ENCODE results near the gene PARS2. TPM values are rescaled to one million over a fixed set of nuclear protein-coding genes. Genes with fewer than 3 reads are reported as not detected.

Gene PARS2
- 4.0 TPM for total RNA-seq
- long read RNA-seq, transcript PARS2-201 (2 exons, 2,347 nt): major isoform, 10 of 10 reads
- long read RNA-seq, partial matches to known transcripts: 0 of 10 reads
- long read RNA-seq, other reads (novel, unspliced or antisense): 0 of 10 reads

DNA sequence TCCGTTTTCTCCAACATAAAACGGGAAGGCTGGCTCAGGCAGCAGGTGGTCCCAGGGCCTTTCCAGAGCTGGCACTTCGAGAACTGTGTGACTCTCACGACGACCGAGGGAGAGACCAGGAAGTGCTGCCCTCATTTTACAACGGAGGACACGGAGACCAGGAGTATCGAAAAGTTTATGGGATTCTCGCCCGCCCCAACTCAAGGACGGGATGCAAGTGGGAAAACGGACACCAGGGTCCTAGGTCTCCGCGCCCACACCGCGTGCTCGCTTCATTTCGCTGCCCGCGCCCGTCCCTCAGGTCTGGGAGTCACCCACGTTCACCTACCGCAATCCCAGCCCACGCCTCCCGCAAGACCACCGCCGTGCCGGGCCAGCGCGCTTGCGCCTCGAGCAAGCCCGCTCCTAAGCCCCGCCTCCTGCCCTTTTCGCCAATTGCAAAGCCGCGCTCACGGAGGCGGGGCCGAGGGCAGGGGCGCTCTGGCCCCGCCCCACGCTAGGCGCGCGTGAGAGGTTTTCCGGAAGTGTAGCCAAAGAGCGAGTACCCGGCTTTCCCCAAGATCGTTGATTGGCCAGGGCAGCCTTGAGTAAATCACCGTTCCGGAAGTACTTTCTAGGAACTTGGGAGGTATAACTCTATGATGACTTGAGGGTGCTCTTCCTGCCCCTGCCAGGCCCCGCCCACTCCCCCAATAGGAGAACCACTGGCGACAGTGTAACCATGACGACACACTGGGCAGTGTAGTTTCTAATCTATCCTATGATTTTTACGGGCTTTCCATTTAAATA, at the start of gene PARS2:
Gene PARS2, minus strand, starts transcription at position 391 of the 789 bp plus-strand sequence. CDS start 5,362 bp downstream, outside the sequence.
- ATAC-seq (peak; percentile 98), DNase-seq (peak; percentile 98)
- intact Hi-C loops (cut with micrococcal nuclease): no loop called here

DNA sequence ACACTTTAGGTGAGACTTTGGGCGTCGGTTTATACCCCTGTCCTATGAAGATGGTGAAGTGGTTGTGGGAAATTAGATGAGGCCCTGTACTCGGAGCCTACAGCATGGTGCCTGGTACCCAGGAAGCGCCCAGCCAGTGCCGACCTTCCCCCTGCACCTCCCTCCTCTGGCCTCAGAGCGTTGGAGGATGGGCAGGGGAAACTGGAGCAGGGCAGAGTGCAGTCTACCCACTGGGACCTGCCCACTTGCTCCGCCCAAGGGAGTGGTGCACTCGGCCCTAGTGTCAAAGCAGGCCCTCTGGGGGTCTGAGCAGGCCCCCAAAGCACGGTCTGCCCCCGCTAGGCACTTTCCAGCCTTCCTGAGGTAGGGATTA, 49.8 kb upstream of the PARS2 start:
- DNase-seq: no peak
- ATAC-seq: no peak
- intact Hi-C loops (cut with micrococcal nuclease): no loop called here

DNA sequence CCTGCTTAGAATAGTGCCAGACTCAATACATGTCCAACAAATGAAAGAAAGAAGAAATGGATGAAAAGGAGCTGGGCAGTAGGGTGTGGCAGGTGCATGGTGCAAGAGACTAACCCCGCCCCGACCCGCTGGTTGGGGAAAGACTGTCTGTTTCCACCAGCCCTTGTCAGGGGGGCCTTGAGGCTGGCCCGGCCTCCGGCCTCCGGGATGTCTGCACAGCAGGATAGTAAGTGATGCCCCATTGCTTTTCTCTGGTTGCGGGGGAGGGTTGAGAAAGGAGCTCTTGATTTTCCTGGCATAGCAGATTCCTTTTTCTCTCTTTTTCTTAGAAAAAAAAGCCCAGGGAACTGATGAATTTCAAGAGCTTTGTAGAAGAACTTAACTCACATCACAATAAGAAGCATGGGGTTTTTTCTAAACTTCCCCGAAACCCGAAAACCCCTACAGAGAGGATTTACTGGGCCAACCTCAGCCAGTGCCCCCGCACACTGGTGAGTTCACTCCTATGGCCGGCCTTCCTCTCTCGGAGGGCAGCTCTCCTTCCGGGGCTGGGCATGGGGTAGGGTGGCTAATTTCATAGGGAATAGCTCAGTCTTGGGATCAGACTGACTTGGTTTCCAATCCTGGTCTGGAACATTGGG, 49.3 kb upstream of the PARS2 start:
- DNase-seq (no peak), ATAC-seq (no peak)
- intact Hi-C loops (cut with micrococcal nuclease): no loop called here

DNA sequence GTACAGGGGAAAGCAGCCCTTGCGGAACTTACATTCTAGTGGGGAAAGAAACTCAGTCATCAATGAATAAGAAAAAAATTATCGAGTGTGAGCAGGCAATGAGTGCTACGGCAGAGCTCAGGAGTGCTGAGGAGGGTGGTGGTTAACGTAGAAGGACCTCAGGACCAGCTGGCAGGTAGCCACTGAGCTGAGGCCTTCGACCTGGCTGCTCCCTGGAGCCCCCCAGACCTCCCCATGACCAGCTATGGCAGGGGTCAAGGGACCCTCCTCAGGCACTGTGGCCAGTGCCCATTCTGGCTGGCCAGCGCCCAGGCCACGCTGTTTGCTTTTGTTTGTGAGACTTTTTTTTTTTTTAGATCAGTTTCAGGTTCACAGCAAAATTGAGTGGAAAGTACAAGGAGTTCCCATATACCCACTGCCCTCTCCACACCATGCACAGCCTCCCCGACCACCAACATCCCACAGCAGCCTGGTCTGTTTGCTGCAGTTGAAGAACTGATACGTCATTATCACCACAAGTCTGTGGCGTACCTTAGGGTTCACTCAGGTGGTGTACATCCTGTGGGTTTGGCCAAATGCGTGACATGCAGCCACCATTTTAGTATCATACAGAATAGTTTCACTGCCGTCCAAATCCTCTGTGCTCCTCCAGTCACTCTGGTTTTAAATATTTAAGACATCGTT, 48.6 kb upstream of the PARS2 start:
- intact Hi-C loops (cut with micrococcal nuclease): no loop called here
- DNase-seq (no peak), ATAC-seq (no peak)

DNA sequence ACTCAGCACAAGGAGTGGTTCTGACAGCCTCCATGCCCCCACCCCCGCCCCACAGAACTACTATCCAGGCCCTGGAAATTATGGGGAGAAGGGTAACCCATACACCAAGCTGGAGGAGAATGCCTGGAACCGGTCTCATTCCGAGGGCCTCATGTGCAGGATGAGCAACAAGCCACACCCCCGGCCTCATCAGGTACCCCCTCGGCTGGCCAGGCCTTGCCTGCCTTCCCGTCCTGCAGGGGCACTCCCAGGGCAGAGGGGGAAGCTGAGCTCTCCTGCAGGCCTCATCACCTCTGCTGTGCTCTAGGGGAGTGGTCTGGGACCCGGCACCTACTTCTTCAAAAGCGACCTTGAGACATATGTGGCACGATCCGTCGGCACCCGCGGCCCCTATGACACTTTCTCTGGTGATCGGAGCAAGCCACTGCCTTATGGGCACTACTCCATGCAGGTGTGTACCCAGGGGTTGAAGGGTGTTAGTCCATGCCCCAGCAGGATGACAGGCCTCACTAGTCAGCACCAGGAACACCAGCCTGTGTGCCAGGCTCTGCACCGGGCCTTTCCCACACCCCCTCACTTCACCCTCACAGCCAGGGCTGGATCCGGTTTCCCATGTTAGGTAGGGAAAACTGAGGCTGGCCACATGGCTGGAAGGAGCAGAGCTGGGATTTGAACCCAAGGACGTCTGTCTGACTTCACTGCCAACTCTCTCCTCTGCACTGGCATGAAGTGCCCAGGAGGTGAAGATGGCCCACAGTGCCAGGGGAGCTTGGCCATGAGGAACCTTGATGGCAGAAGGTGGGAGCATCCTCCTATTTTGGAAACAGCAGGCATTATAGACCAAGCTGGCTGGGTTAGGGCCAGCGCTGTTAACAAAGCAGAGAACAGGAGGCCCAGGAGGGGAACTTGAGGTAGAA, 47.7 kb upstream of the PARS2 start:
- intact Hi-C loops (cut with micrococcal nuclease): no loop called here
- no peak for ATAC-seq
- DNase-seq: no peak

DNA sequence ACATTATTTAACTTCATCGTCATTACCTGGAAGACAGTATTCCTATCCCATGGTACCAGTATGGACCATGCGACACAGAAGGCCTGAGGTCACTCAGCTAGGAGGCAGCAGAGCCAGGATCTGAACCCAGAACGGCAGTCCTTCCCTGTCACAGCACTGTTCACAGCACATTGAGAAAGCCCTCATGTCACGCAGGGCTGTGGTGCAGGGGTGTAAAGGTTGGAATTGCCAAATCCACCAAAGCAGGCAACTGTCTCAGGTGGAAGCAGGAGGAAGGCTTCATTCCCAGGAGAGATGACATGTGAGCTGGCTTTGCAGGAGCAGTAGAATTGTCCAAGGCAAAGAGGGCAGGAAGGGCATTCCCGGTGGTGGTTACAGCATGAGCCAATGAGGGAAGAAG, 46.7 kb upstream of the PARS2 start:
- DNase-seq: no peak
- intact Hi-C loops (cut with micrococcal nuclease): no loop called here

DNA sequence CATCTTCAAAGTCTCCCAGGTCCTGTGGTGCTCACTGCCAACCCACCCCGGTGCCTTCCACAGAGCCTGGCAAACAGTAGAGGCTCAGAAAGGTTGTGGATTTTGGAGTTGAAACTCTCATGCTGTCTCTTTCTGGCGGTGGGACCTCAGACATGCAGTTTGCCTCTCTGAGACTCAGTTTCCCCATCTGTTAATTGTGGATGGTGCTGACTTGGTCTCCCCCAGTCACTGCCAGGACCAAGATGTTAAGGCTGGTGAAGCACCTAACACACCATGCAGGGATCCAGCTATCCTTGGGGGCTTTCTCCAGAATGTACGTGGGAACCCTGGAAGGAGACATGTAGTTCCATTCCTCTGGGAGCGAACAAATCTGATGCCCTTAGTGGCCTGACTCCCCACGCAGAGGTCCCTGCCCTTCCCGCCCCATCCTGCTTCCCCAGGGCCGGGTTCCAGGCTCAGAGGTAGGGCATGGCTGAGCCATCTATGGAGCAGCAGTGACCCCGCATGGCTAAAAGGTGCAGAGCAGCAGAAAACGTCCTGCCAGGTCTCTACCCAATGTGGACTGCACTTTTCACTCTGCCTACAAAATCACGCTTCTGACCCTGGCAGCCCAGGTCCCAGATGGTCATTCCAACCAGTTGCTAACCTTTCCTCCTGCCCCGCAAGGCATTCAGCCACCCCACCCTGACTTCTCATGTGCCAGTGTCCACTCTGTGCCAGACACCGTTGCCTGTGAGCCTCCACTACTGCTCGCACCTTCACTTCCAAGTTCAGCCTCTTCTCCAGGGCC, 46.0 kb upstream of the PARS2 start:
- DNase-seq: peak; percentile 73
- intact Hi-C loops (cut with micrococcal nuclease): no loop called here
- ATAC-seq: peak; percentile 91

More for the DNA sequence above, 46.7 kb upstream of the PARS2 start:
- ATAC-seq: no peak

DNA sequence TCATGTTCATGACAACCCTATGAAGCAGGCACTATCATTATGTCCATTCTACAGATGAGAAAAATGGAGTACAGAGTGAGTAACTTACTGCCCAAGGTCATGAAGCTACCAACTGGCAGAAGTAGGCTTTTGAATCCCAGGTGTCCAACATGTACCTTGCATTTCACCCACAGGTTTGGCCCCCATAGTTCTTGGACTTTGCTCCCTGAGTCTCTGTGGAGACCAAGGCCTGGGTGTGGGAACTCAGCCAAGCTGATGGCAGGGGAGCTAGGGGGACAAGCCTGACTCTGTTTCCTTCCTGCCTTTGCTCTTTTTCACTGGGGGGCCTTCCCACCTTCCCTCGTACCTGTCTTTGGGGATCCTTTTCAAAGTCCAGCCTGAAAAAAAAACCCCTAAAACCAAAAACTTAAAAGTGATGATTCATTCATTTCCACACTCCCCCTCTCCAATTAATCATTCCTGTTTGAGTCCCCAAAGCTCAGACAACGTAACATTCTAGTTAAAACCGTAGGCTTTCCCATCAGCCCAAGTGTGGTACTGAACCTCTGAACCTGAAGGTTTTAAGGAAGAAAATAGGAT, 45.3 kb upstream of the PARS2 start:
- DNase-seq (no peak), ATAC-seq (no peak)
- intact Hi-C loops (cut with micrococcal nuclease): no loop called here

DNA sequence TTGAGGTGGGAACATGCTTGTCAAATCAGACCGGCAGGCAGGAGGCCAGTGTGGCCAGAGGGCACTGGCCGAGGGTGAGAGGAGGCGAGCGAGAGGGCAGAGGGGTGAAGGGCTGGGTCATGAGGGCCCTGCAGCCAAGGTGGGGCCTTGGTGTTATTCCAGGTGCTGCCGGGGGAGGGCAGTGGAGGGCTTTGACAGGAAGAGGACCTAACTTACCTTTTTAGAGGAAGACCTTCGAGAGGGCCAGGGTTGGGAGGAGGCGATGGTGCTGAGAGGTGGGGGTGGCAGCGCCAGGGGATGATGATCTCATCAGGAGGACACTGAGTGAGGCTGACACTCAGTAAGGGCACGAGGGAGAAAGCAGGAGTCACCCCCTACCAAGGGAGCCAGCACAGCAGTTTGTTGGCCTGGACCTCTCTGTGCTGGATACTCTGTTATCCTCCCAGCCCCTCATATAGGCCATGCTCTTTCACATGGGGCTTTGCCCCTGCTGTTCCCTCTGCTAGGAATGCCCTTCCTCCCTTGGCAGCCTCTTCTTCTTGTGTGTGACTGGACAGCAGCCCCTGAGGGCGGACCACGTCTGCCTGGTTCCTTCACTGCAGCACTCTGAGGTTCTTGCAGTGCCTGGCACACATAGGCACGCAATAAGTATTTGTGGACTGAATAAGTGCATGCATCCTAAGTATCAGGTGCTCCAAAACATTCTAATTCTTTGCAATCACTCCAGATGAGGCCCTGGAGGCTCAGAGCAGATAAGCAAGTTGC, 44.3 kb upstream of the PARS2 start:
- intact Hi-C loops (cut with micrococcal nuclease): no loop called here

DNA sequence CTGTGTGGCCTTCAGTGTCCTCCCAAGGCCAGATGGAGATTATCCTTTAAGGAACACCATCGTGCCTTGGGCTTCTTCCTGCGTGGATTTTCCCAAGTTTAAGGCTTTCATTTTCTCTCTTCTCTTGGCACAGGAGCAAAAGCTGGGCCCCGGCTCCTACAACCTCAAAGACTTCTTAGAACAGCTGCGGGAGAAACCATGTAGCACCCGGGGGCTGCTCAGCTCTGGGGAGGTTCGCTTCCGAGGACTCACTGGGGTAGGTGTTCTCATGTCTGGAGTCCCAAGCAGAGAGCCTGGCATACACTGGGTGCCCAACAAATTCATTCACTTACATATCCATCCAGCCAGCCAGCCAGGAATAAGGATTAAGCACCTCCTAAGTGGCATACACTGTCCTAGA, 43.4 kb upstream of the PARS2 start:
- intact Hi-C loops (cut with micrococcal nuclease): no loop called here
- DNase-seq: no peak
- no peak for ATAC-seq

More for the DNA sequence above, 44.3 kb upstream of the PARS2 start:
- ATAC-seq: no peak
- no peak for DNase-seq

DNA sequence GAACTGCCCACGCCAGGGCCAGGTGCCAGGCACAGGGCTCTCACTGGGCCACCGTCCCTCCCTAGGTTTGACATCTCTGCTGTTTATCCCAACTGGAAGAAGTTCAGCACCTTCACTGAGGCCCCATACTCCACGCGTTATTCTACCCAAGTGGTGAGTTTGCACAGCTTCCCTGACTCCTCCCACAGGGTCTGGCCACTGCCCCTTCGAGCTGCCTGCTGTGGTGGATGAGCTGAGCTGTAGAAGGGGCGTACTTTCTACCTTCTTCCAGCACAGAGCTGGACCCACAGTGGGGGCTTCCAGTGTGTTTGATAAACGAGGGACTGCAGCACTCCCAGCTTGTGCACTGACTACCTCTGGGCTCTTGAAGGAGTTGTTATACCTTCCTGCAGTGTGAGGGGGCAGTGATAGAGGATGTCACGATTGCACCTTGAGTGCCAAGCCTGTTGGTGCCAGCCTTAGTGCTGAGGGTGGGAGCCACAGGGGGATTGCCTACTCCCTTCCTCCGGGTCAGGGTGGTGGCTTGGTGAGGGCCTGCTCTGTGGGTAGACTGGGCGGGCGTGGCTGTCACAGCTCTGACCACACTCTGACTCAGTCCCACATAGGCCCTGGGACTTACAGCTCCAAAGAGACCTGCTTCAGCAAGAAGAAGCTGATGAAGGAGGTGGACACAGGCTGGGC, 42.7 kb upstream of the PARS2 start:
- no peak for DNase-seq
- intact Hi-C loops (cut with micrococcal nuclease): no loop called here
- ATAC-seq: no peak

DNA sequence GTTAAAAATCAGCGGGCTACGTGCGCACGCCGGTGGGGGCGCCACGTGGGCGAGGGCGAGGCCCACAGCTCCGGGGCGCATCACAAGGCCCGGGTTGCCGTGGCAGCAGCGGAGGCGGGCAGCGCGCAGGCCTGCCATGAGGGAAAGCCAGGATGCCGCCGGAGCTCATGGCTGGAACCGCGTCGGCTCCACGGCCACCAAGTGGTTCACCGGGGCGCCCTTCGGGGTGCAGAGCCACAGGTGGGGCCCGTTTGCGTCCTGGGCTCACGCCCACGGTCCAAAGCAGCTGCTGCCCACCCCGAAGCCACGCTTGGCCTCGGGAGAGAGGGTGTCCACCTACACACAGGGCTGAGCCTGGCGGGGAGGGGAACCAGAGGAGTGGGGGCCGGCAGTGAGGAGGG, 41.7 kb upstream of the PARS2 start:
- no peak for ATAC-seq
- DNase-seq: no peak
- intact Hi-C loops (cut with micrococcal nuclease): no loop called here

DNA sequence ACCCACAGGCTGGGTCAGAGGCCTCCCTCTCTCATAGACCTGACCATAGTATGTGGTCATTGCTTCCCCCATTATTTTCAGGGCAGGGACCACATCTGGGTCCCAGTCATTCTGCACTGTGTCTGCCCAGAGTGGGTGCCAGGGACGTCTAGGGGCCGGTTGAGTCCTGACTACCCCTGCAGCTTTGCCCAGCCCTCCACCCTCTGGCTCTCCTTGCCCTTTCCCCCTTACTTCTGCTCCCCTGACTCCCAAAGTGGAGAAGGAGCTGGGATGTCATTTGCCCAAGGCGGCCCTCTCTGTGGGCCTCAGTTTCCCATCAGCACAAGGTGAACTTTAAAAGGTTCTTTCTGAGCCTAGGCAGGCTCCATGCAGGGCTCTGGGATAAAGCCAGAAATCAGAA, 41.1 kb upstream of the PARS2 start:
- DNase-seq: no peak
- intact Hi-C loops (cut with micrococcal nuclease): no loop called here
- ATAC-seq: no peak

DNA sequence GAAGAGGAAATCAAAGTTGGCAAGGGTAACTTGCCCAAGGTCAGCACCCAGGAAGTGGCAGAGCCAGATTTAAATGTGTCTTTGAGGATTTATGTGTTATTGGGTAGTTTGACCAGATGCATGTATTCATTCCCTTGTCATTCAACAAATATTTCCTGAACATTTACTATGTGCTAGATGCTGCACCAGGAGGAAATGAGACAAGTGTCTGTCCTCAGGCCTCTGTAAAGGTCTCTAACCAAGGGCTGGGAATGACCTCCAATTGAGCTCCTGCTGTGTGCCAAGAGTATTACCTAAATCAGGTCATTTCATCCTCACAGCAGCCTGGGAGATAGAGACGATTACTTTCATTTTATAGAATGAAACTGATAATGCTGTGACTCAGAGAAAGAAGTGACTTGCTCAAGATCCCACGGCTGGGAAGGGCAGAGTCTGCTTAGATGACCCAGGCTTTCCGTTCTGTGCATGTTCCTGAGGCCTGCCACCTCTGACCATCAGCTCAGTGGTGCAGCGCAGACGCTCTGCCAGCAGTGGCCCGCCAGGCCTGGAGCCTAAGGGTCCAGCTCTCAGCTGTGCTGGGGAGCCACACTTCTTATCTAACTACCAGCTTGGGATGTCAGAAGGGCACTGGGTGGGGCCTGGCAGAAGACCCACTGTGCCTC, 40.3 kb upstream of the PARS2 start:
- intact Hi-C loops (cut with micrococcal nuclease): no loop called here
- DNase-seq (no peak), ATAC-seq (no peak)

DNA sequence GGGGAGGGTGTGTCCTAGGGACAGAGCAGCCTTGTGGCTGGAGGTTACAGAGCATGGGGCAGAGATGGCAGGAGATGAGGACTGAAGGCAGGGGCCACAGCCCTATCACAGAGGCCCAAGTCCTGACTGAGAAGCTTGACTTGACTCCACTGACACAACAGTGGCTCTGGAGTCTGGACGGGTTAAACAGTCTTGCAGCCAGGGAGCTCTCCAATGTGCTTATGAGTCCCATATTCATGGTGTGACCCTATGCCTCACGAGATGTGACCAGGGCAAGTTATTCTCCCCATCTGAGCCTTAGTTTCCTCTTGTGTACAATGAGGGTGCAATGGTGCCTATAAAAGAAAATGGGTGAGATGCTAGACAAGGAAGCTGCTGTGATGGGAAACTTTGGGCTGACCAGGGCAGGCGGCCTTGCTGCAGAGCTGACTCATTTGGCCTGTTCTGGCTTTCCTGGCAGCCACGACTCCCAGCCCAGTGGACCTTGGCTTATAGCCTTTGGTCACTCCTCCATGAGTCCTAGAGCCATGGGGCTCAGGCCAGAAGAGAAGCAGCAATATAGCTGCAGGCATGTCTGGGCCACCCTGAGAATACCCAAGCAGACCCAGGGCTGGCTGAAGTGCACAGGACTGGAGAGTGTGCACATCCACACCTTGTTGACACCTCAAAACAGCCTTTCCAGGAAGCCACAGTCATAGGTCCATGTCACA, 39.6 kb upstream of the PARS2 start:
- intact Hi-C loops (cut with micrococcal nuclease): no loop called here
- ATAC-seq (no peak), DNase-seq (no peak)

All from left ventricle myocardium superior (tissue), 1 donor.